Femur (tissue), 1 donor: Measurements from ENCODE around the gene LTBP1.
"Not testable (repeated sequence)": the region's sequence is repeated elsewhere in the genome, so short reads cannot be mapped to it uniquely, and the experiment has no call there.

Source experiments
- DNase-seq: peaks from one replicate; pipeline ENCODE4 v3.0.0-alpha.2; 2017

The LTBP1 gene

DNA sequence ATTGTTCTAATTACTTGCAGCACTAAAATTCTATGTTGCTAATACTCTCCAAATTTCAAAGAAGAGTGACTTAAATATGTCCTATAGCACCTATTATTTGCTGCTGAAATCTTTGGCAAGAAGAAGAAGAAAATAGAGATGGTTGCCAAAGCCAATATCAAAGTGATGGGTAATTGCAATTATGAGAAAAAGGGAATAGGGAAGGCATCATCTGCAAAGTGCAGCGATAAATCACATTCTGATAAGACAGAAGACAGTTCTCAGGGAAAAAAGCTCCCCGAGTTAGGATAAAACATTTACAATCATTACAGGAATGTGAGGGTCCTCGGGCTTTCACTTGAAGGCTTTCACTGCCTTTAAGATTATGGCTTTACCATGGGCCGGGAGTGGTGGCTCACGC lies 457.6 kb downstream of the LTBP1 start:
- no peak for DNase-seq

- no peak for DNase-seq
Observed at GRCh38 chr2:33406622-33407021, 459.9 kb downstream of the LTBP1 start.

- no peak for DNase-seq
Observed at GRCh38 chr2:33408109-33408508, 461.4 kb downstream of the LTBP1 start.

DNA sequence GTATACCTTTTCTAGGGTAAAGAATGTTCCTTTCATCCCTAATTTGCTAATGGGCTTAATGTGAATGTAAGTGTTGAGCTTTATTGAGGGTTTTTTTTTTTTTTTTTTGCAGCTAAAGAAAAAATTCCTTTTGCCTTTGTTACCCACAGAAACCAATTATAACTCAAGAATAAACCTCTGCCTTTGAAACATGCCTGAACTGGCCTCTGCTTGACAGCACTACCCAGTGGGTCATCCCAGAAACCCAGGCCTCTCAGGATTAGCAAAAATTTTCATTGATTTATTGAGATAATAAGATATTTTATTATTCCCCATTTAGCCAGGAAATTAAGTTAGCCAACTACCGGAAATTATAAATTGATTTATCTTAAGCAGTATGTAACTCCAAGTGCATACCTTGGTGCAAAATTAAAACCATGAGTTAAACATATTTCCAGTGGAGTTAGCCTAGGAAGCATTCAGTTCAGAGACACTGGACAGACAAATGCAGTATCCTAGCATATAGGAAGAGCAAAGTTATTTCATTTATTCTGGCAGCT lies 462.7 kb downstream of the LTBP1 start:
- no peak for DNase-seq

GRCh38 chr2:33411765-33412164 lies 465.0 kb downstream of the LTBP1 start:
- no peak for DNase-seq

- DNase-seq = no peak
Observed at GRCh38 chr2:33412920-33413319, 466.2 kb downstream of the LTBP1 start.

DNA sequence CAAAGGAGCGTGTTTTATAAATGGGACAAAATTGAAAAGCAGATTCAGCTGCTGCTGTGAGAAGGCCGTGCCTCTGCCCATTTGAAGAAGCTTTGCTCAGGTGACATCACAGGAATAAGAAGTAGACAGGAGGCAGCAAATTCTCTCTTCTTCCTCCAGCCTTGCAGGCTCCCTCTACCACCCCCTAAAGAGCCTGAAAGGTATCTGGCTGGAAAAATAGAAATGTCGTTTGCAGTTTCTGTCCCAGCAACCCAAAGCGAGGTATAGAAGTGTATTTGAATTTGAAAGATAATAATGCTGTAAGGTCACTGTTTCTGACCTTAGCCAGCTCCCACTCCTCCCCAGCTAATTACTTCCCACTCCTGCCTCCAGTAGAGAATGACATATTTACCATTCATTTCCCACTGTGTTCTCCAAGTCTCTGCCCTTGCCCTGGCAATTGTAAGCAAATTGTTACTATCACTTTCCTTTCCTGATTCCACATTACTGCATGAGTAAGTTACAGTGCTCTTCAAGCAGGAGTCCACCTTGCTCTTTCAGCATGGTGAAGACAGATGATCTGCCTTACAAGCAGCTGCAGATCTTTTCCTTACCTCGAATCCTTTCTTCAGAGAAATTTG lies 472.9 kb downstream of the LTBP1 start:
- no peak for DNase-seq

GRCh38 chr2:33420726-33421125 lies 474.0 kb downstream of the LTBP1 start:
- no peak for DNase-seq

DNA sequence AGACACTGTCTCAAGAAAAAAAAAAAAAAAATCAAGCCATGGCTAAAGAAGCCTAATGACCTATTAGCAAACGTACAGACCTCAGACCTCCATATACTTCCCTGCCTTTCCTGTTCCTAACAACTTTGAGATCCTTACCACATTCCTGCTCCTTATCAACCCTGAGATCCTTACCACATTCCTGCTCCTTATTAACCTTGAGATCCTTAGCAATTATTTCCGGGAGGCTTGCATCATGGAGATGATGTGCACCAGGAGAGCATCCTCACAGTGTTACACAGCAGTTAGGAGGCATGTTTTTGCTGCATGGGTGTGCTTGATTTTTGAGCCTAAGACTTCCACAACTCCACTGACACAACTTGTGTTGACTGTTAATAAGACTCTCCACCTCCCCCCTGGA lies 475.1 kb downstream of the LTBP1 start:
- no peak for DNase-seq

- DNase-seq = no peak
Observed at GRCh38 chr2:33425161-33425560, 478.4 kb downstream of the LTBP1 start.

DNA sequence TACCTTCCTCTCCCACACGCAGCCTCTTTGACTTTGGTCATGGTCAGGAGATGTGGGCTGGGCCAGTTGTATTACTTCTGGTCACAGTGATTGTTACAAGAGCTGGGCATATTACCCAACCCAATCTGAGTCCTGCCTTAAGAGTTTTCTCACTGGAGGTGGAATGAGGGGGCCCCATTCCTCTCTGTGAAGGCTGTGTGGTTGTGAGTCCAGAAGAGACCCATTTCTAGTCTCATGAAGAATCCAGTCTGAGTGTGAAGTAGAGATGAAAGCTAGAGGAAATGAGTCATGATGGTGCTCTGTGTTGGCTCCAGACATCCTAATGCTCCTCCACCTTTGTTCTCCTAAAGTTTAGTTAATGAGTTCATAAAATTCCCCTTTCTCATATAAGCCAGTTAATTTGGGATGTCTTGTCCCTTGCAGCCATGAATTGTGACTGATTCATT lies 478.9 kb downstream of the LTBP1 start:
- no peak for DNase-seq

GRCh38 chr2:33426666-33427231 lies 480.0 kb downstream of the LTBP1 start:
- no peak for DNase-seq

DNA sequence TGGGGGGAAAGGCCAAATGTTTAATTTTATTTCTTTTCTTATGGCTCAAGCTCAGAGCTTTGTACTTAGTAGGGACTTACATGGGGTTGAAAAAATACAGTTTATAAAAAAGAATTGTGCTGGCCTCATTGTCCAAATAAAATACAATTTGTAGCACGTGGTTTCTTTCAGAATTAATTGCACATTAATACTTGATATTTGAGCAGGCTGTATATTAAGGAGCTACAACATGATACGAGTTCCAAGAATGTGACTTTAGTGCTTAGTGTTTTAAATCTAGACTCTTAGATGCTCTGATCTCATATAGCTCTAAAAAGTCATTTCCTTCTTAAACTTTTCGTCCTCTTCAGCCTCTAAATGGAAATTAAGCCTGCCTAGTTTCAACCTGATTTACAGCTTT lies 483.3 kb downstream of the LTBP1 start:
- DNase-seq = no peak

DNA sequence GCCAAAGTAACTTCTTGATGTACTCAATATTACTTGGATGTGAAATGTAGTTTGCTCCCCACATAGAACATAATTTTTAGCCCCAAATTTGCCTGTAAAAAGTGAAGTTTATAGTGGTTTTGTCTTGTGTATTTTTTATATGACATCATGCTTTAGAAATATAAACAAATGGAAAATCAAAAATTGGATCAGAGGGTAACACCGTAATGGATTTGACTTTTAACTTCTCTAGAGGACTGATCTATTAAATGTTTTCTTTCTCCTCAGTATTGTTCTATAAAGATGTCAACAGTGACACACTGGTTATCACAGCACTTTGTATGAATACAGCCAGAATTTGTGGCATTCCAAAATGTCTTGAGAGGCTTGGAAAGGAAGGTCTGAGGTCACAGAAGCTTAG lies 484.1 kb downstream of the LTBP1 start:
- no peak for DNase-seq

DNA sequence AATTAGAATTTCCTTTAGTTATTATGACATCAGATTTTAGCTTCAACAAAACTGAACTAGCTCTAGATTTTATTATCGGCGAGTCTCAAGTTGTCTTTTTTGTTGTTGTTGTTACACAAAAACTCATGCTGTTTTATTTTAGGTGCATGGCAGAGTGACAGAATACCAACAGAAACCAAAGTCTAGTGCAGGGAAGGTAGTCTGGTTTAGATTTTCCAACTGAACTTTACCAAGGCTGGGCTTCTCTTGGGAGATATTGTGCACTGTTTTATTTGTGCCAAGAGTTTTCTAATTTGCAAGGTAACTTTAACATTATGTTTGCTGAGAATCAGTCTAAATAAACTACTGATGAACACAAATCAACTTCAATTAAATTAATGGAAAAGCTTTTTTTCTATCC lies 486.1 kb downstream of the LTBP1 start:
- no peak for DNase-seq

DNA sequence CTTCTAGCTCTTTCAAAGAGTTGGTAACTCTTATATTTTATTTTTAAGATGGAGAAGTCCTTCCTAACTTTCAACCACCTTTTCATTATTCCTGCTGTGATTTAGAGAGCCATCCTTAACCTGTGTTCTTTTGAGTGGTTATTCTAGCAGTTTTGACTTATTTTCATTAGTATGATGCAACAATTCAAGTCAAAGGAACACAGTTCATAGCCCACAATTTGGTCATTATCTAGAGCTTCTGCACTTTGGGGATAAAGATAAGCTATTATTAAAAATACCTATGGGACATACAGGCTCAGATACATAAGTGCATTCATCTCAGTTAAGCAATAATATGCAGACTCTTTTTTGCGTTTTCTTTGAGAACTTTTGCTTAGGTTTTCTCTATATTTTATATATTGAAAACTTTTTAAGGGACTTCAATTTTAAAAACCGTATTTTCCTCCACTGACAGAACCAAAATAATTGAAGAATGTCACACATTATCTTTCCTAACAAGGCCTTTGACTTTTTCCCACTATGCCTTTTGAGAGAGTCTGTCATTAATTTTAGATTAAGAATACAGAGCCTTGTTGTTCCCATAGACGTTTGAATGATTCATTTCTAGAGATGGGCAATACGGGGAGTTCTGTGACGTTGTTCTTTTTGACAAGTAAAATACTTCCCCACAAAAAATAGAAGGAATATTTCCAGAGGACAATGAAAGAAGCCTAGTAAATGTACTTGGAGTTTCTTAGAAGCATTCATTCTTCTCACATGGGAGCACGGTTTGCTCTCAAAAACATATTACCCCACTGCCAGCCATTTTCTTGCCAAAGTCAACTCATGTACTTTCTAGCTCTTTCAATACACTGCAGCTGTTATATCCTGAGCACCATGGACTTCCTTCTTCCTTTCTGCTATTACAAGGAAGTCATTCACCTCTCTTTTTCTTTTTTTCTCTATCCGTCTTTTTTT lies 486.8 kb downstream of the LTBP1 start:
- no peak for DNase-seq

DNA sequence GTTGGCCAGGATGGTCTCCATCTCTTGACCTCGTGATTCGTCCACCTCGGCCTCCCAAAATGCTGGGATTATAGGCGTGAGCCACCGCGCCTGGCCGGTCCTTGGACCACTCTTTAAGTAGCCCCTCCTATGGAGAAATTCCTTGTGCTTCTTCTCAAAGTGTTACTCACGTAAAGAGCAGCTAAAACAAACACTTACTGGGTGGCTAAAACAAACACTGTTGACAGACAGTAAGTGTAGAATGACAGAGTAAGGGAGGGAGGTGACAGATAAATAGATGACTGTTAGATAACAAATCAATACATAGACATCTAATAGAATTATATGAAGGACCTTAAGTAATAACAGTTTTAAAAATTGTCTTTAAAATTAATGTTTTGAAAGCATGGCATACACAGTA lies 488.8 kb downstream of the LTBP1 start:
- no peak for DNase-seq

- no peak for DNase-seq
Observed at GRCh38 chr2:33436083-33436482, 489.3 kb downstream of the LTBP1 start.

- DNase-seq = no peak
Observed at GRCh38 chr2:33437297-33437696, 490.5 kb downstream of the LTBP1 start.

GRCh38 chr2:33437815-33438214 lies 491.1 kb downstream of the LTBP1 start:
- DNase-seq = no peak

DNA sequence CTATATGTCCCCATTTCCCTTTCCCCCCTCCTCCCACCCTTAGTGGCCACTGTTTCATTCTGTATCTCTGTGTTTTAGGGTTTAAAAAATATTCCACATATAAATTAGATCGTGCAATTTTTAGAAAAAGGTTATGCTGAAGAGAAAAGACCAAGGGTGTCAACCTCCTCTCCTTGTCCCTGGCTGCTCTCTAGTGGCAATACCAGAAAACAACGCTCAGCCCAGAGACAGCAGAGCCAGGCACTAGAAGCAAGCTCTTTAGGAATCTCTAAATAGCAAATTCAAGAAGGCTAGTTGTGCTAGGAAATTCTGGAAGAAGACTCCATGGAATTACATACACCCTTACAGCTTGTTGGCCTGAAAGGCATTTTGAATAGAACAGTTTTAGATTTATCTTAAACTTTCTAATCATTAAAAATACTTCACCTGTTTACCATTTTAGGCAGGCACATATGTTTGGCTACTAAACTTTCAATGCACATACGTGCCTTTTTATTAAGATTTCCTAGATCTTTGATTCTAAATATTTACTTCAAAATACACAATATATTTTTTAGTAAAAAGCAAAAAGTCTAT lies 494.6 kb downstream of the LTBP1 start:
- peak; percentile 68 for DNase-seq

- not testable (repeated sequence) for DNase-seq
Observed at GRCh38 chr2:33442052-33442451, 495.3 kb downstream of the LTBP1 start.

- no peak for DNase-seq
Observed at GRCh38 chr2:33442528-33443079, 495.9 kb downstream of the LTBP1 start.
